B cell (primary cell): ENCODE data around the gene SMC1B. TPM values are rescaled to one million over a fixed set of nuclear protein-coding genes. Genes with fewer than 3 reads are reported as not detected.
A peak's percentile ranks its signal among the peaks of the same experiment; 100 is the strongest.

ENCODE experiments used
- ATAC-seq: fragments of 200-7000 bp; cut with Tn5 transposase; one replicate; pipeline ENCODE4 v1.10.0; 2021; ENCODE audit warnings: low read depth, mild to moderate bottlenecking, moderate number of reproducible peaks, moderate library complexity
- CTCF ChIA-PET: fragments of 350-600 bp; sonication (Branson Sonifier 250); formaldehyde crosslinking; loops from one replicate; lab custom pipeline; 2021; ENCODE audit warnings: antibody characterized with exemption, inconsistent platforms; lab: Charles Lee
- POLR2A ChIA-PET: fragments of 350-600 bp; sonication (Branson Sonifier 250); formaldehyde crosslinking; loops from one replicate; lab custom pipeline; 2021; ENCODE audit warnings: antibody characterized with exemption; lab: Charles Lee
- DNase-seq: peaks from one replicate; pipeline ENCODE4 v3.0.0; 2013
- H2AFZ ChIP-seq: 2 replicates; pipeline ENCODE4 v1.6.1; 2012; ENCODE audit warnings: mild to moderate bottlenecking, low read depth, low read length; ENCODE audit not compliant: insufficient read depth, poor library complexity, severe bottlenecking
- H3K27ac ChIP-seq, 2 donors: 1 replicate in 1 of 2; 2 replicates in 1 of 2; pipeline ENCODE4 v1.5.1; 2012 to 2013; ENCODE audit warnings: low read length in 2 of 2, mild to moderate bottlenecking in 2 of 2, moderate library complexity in 1 of 2
- H3K27me3 ChIP-seq, 4 experiments: fragments of 200-600 bp in 1 of 4; sonication (generic) in 1 of 4; replicated peaks in 1 of 4; 1 replicate in 2 of 4; 2 replicates in 2 of 4; pipeline versions ENCODE4 v1.6.1 to v1.7.0; 2013 to 2016; ENCODE audit warnings: low read length in 3 of 4, mild to moderate bottlenecking in 2 of 4, mixed read lengths in 1 of 4, moderate library complexity in 1 of 4; ENCODE audit not compliant: insufficient read depth in 4 of 4, control insufficient read depth in 3 of 4; ENCODE audit errors: control extremely low read depth in 1 of 4
- H3K36me3 ChIP-seq, 2 experiments: replicated peaks in 1 of 2; 1 replicate in 1 of 2; 2 replicates in 1 of 2; pipeline versions ENCODE4 v1.6.1 to v1.7.1; 2013; ENCODE audit warnings: low read length in 1 of 2; ENCODE audit not compliant: insufficient read depth in 2 of 2, control insufficient read depth in 1 of 2; ENCODE audit errors: control extremely low read depth in 1 of 2, extremely low read depth in 1 of 2
- H3K4me1 ChIP-seq, 2 donors: fragments of 200-600 bp in 1 of 2; sonication (generic) in 1 of 2; 1 replicate in 1 of 2; 2 replicates in 1 of 2; pipeline versions ENCODE4 v1.5.1 to v1.6.1; 2013 to 2017; ENCODE audit warnings: low read length in 2 of 2; ENCODE audit not compliant: control insufficient read depth in 2 of 2, insufficient read depth in 2 of 2
- H3K4me2 ChIP-seq: replicated peaks from 2 replicates; pipeline ENCODE3; 2012; ENCODE audit warnings: mild to moderate bottlenecking, low read depth, low read length; ENCODE audit not compliant: poor library complexity, severe bottlenecking
- H3K4me3 ChIP-seq, 5 experiments: fragments of 200-600 bp in 1 of 5; sonication (generic) in 1 of 5; 1 replicate in 3 of 5; 2 replicates in 2 of 5; pipeline versions ENCODE4 v1.5.1 to v1.7.0; 2011 to 2016; ENCODE audit warnings: low read length in 4 of 5, mild to moderate bottlenecking in 4 of 5, low read depth in 2 of 5, control low read depth in 1 of 5, moderate library complexity in 1 of 5; ENCODE audit not compliant: insufficient read depth in 1 of 5; ENCODE audit errors: control extremely low read depth in 1 of 5, extremely low read depth in 1 of 5
- H3K79me2 ChIP-seq: fragments of 200-600 bp; sonication (generic); one replicate; pipeline ENCODE4 v1.6.0; 2016; ENCODE audit warnings: low read length; ENCODE audit not compliant: control insufficient read depth, insufficient read depth
- H3K9ac ChIP-seq: fragments of 200-600 bp; sonication (generic); 2 replicates; pipeline ENCODE4 v1.6.1; 2017; ENCODE audit warnings: mild to moderate bottlenecking, low read length, moderate library complexity
- H3K9me3 ChIP-seq, 3 donors: one replicate each; pipeline versions ENCODE4 v1.6.1 to v1.7.1; 2013; ENCODE audit warnings: low read length in 2 of 3; ENCODE audit not compliant: control insufficient read depth in 2 of 3, insufficient read depth in 1 of 3; ENCODE audit errors: control extremely low read depth in 1 of 3
- H4K20me1 ChIP-seq: 2 replicates; pipeline ENCODE4 v1.6.0; 2012; ENCODE audit warnings: mild to moderate bottlenecking, low read length; ENCODE audit not compliant: insufficient read depth, control insufficient read depth, poor library complexity, severe bottlenecking
- H3K27ac Mint-ChIP-seq: one replicate; pipeline ENCODE4 v1.8.0; 2021; ENCODE audit warnings: mixed read lengths
- H3K27me3 Mint-ChIP-seq: one replicate; pipeline ENCODE4 v1.8.0; 2021; ENCODE audit warnings: mixed read lengths
- H3K4me1 Mint-ChIP-seq: one replicate; pipeline ENCODE4 v1.8.0; 2021; ENCODE audit warnings: mixed read lengths
- H3K4me3 Mint-ChIP-seq: one replicate; pipeline ENCODE4 v1.8.0; 2021; ENCODE audit warnings: mixed read lengths
- H3K9me3 Mint-ChIP-seq: one replicate; pipeline ENCODE4 v1.8.0; 2022; ENCODE audit warnings: mixed read lengths; ENCODE audit not compliant: insufficient read depth
- CTCF ChIP-seq: fragments of 200-600 bp; IDR thresholded peaks from one replicate; pipeline ENCODE4 v1.8.0; 2022; ENCODE audit warnings: antibody characterized with exemption, mild to moderate bottlenecking
- EZH2 ChIP-seq: IDR thresholded peaks from 2 replicates; pipeline ENCODE4 v1.6.1; 2012; ENCODE audit warnings: borderline replicate concordance, low read depth, mild to moderate bottlenecking, moderate library complexity, low read length; ENCODE audit not compliant: insufficient read depth, poor library complexity, severe bottlenecking
- WGBS: methylation state at CpG from one replicate; pipeline ENCODE4 v1.1.5; 2013; ENCODE audit warnings: missing lambda C conversion rate; ENCODE audit not compliant: insufficient coverage; 5-methylcytosine and 5-hydroxymethylcytosine counted together
- intact Hi-C: fragments of 100-400 bp; cut with micrococcal nuclease; formaldehyde crosslinking; loops from one replicate; pipeline ENCODE4 v1.10.0; 2022
- polyA plus RNA-seq: library from polyadenylated mRNA; depleted of rRNA; stranded (reverse); fragments of >200 nt; gene quantifications from 2 replicates; pipeline ENCODE4 v1.2.3, GENCODE V29; 2012
- total RNA-seq, 2 donors: library from RNA; stranded (reverse); fragments of 120-200 nt in 1 of 2; gene quantifications; 1 replicate in 1 of 2; 2 replicates in 1 of 2; pipeline versions ENCODE4 v1.2.3 to v1.2.4, GENCODE V29; 2013 to 2022

Gene SMC1B
- total and polyA plus RNA-seq, 2 donors (not counting 1 experiment from before 2014, with no cell fraction given), result 0.07 TPM; not detected in 1

GRCh38 chr22:45344334-45344733 lies 69.1 kb downstream of the SMC1B start:
- H3K4me3 ChIP-seq, result no peak overlapping the region
- no peaks in the 10 kb centered on the region for H3K9me3 ChIP-seq
- no peak overlapping the region for H3K4me2 ChIP-seq
- H4K20me1 ChIP-seq, result no peaks in the 10 kb centered on the region
- no peak for TF ChIP-seq CTCF
- no peak for TF ChIP-seq EZH2
- Mint-ChIP-seq H3K4me3 (no peak overlapping the region), H3K9me3 (no peaks in the 10 kb centered on the region), H3K4me1 (no peaks in the 10 kb centered on the region), H3K27ac (peak overlapping the region; percentile 50), H3K27me3 (no peaks in the 10 kb centered on the region)
- H3K4me1 ChIP-seq, result no peaks in the 10 kb centered on the region
- H3K36me3 ChIP-seq, result peaks cover 6 to 28% of the 10 kb centered on the region in 2 experiments
- ATAC-seq (no peak), DNase-seq (no peak)
- no peaks in the 10 kb centered on the region for H3K27me3 ChIP-seq
- intact Hi-C loops, result no loop called here
- 79% methylated on average over 3 of the region's 5 CpGs for WGBS
- H3K9ac ChIP-seq, result no peak overlapping the region
- H2AFZ ChIP-seq, result no peak overlapping the region
- H3K27ac ChIP-seq, result no peak overlapping the region
- ChIA-PET CTCF (no interaction called here), POLR2A (no interaction called here)
- H3K79me2 ChIP-seq, result no peaks in the 10 kb centered on the region

- 95% methylated on average over 6 of the region's 8 CpGs for WGBS
- H3K9me3 Mint-ChIP-seq, result no peaks in the 10 kb centered on the region
Observed at GRCh38 chr22:45343143-45343542, 70.3 kb downstream of the SMC1B start.

More at GRCh38 chr22:45343143-45343542, 70.3 kb downstream of the SMC1B start:
- Histone ChIP-seq H3K4me3 (no peak overlapping the region), H3K4me2 (no peak overlapping the region), H2AFZ (no peak overlapping the region), H4K20me1 (no peaks in the 10 kb centered on the region), H3K79me2 (no peaks in the 10 kb centered on the region), H3K27me3 (no peaks in the 10 kb centered on the region), H3K27ac (no peak overlapping the region), H3K36me3 (peaks cover 6 to 34% of the 10 kb centered on the region in 2 experiments), H3K4me1 (no peaks in the 10 kb centered on the region), H3K9me3 (no peaks in the 10 kb centered on the region), H3K9ac (no peak overlapping the region)
- ATAC-seq (no peak), DNase-seq (no peak)
- no peaks in the 10 kb centered on the region for H3K27me3 Mint-ChIP-seq
- ChIA-PET POLR2A (interaction anchor here (0.6 kb wide), 1 partner anchor 27 kb away, joined by 5 read pairs; no protein-coding TSS in a partner anchor), CTCF (no interaction called here)
- no peak overlapping the region for H3K27ac Mint-ChIP-seq
- intact Hi-C loops, result no loop called here
- TF ChIP-seq CTCF (no peak), EZH2 (no peak)
- H3K4me1 Mint-ChIP-seq, result no peaks in the 10 kb centered on the region
- no peak overlapping the region for H3K4me3 Mint-ChIP-seq
